HG02642 (cell line): ENCODE measurements around the gene DVL2.
A peak's percentile ranks its signal among the peaks of the same experiment; 100 is the strongest.

Experiments used
- ATAC-seq: cut with Tn5 transposase; IDR thresholded peaks from one replicate; pipeline ENCODE4 v1.9.1; 2021; ENCODE audit warnings: mild to moderate bottlenecking; ENCODE audit not compliant: unreplicated experiment, poor library complexity

DVL2 gene

DNA sequence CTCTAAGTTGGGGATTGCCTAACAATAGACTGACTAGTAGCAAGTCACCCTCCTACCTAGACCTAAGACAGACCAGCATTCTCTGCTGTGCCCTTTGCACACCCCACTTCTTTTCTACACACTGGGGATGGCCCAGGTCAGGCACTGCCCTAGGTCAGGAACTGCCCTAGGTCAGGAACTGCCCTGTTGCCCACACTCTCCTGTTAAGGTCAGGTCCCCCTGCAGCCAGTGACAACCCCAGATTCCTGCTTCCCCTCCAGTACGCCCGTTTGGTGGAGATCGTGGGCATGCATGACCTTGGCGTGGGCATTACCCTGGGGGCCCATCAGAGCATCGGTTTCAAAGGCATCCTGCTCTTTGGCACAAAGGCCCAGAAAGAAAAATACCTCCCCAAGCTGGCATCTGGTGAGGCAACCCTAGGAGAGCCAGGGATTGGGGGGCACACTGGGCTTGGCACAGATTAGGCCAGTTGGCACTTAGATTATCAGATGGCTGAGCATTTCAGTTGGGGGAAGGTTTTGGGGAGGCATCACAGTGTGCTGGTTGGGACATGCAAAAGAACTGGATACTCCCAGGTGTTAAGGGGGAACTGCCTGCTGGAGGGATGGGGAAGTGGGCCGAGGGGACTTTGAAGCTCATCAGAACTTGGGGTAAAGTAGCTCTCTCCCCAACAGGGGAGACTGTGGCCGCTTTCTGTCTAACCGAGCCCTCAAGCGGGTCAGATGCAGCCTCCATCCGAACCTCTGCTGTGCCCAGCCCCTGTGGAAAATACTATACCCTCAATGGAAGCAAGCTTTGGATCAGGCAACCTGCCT lies 12.8 kb downstream of the DVL2 start:
- no peak for ATAC-seq

DNA sequence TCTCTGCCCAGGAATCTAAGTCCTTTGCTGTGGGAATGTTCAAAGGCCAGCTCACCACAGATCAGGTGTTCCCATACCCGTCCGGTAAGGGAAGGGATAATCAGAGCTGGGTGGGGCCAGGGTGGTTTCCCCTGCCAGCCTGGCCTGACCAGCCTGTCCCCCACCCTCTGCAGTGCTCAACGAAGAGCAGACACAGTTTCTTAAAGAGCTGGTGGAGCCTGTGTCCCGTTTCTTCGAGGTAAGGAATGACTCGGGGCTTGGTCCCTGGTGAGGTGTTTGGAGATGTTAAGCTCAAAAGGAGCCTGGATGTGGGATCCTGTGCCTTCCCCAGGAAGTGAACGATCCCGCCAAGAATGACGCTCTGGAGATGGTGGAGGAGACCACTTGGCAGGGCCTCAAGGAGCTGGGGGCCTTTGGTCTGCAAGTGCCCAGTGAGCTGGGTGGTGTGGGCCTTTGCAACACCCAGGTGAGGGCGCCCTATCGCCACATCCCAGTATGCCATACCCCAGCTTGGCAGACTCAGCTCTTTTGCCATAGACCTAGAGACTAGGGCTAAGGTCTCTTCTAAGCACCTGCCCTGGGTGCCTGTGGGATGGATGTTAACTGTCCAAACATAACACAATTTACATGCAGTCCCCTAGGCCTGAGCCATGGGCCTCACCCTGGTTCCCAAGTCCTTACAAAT lies 13.6 kb downstream of the DVL2 start:
- no peak for ATAC-seq

DNA sequence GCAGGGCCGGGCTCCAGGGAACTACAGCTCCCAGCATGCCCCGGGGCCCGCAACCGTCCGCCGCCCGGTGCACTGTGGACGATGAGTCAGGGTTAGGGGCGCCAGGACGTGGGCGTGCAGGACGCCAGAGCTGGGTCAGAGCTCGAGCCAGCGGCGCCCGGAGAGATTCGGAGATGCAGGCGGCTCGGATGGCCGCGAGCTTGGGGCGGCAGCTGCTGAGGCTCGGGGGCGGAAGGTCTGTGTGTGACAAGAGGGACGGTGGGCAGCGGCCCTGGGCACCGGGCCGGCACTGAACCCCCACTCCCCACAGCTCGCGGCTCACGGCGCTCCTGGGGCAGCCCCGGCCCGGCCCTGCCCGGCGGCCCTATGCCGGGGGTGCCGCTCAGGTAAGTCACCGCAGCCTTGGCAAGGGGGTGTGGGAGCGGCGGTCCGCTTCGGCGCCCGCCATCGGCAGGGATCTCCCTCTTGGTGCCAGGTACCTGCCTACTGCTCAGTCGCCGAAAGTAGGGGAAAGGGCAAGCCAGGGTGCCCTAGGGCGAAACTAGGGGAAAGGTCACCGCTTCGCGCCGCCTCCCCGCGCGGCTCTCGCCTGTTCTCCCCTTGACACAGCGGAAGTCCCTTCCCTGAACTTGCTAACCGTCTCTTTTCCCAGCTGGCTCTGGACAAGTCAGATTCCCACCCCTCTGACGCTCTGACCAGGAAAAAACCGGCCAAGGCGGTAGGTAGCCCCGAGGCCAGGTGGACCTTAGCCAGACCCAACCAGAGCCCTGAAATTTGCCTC lies 14.3 kb downstream of the DVL2 start, which contains the start of the genes ACADVL and DLG4:
ACADVL (plus strand) TSS at position 127 of the 781 bp plus-strand sequence; CDS start at position 174, 47 bp downstream.
DLG4 (minus strand) TSS at position 25 of the 781 bp plus-strand sequence.
- ATAC-seq = peak; percentile 74

DNA sequence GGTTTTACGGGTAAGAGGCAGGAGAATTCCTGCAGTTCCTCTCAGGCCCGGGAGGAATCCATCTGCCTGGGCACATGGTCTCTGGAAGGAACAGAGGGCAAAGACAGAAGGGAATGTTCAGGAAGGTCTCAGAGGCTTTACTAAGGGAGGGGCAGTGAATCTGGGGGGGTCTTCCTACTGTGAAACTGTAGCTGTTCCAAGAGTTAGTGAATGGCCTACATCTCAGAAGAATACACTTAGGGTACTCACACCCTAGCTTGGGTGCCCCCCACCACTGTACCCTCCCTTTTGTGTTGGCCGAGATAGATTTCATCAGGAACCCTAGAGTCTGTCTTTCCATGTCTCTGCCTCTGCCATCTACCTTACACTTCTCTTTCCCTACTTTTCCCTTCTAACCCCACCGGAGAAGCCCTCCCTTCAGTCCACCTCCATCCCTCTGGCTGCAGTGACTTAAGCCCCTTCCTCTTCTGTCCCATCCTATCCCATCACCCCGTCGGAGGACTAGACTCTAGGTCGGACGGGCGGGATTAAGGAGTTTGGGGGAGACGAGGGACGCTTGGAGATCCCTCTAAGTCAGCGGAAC lies 15.0 kb downstream of the DVL2 start:
- ATAC-seq = no peak

DNA sequence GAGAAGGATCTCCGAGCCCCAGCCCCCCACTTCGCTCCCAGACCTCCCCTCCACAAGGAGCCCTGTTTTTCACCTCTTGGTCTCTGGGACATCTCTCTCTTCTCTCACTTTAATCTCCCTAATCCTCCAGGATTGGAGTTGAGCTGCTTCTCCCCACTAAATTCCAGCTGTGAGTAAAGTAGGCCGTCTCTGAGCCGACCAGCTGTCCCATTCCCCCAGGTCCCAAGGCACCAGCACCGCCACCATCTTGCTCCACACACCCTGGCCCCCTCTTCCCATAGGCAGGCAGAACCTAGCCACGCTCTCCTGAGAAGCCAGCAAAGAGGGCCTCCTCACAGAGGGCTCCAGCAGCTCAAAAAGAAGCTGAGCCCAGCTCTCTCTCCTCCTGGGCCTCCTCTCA lies 15.6 kb downstream of the DVL2 start:
- ATAC-seq = no peak

DNA sequence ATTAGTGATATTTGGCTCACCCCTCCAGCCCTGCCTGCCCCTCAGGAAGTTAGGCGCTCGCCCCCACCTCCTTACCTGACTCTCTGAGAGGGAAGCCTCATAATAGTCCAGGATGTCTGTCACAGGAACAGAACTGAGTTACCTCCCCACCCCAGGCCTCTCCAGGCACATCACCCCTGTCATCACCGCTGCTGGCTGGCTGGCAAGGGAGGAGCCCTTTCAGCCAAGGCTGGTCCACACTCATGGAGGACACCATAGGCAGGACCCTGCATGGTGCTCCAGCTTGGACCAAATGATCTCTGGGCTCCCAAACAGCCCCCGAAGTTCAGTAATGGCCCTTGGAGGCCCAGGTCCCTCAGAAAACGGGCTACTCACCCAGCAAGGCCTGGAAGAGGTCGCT lies 16.2 kb downstream of the DVL2 start:
- ATAC-seq = no peak

DNA sequence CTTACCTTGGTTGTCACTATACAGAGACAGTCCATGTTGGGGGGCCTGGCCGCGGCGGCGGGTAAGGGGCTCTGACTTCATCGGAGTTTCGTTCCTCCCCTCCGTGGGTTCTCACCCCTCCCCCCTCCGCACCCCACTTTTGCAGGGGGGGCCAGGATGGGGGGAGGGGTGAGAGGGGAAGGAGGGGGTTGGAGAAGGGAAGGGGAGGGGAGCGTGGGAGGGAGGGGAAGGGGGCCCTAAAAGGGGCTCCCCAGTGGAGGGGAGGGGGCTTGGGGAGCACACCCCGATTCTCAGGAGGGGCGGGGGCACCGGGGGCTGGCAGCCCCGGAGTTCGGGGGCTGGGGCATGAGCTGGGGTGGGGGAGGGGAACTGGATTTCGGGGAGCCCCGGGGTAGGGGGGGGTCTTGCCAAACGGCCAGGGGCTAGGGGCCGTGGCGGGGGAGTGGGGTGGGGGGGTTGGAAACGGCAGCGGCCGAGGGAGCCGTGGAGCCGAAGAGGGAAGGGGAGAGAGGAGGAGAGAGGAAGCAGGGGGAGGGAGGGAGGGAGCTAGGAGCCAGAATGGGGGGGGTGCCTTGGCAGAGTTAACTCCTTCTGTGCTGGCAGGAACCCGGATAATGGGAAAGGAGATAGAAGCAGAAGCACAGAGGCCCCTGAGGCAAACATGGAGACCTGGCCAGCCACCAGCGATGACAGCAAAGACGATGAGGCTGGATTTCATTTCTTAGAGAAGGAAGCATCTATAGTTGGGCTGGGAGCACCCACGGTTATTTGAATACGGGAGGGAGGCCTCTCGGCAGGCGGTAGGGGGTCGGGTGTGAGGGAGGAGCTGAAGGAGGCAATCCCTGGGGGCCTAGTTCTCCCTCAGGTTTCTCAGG lies 17.0 kb downstream of the DVL2 start:
- no peak for ATAC-seq

DNA sequence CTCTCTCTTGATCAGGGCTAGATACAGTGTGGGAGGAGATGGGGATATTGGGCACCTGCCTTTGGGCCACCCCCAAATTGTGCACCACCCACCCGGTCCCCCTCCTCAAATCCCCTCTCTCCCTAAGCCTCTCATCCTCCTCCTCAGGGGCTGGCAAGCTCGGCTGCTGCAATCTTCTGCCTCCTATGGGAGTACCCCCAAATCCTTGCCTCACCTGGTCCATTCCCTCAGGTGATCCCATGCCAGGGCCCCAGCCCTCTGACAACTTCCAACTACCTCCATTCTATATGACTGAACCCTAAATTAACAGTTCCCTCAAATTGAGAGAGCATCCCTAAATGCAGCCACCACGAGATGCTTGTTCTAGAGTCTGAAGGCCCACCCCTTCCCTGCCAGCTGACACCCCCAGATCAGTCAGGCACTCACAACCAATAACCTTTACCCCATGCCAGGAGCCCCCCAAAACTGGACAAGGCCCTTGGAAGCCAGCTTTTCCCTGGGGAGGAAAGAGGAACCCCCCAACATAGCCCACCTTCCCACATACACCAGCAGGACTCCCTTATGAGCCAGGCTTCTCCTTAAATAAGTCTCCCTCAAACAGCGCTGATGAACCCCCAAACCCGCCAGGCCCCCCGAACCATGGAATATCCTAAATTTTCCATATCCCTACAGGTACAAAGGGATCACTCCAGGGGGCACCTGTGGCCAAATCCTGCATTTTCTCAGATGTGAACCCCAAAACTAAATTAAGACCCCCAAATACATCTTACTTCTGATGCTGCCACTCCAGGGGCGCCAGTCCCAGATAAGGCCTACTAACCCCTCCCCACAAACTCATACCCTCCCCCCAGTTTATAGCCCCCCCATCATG lies 17.8 kb downstream of the DVL2 start:
- ATAC-seq = no peak

DNA sequence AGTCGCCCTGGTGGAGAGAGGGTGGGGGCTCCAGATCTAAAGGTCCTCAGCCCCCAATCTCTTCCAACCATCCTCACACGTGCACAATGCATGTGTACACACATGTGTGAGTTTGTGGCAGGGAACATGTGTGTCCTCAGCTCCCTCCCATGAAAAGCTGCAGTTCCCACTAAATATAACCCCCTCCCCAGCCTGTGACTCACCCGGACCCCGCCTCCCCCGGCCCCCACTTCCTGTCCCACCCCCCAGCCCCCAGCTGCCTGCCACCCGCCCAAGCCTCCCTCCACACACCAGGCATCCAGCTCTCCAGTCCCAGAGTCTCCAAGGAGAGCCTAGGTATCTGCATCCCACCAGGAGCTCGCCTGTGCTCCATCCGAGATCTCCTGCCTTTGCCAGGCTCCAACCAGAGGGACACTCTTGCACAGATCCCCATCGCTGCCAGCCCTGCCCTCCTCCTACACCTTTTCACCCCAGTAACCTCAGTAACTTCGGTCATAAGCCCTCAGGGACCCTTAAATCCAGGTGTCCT lies 18.6 kb downstream of the DVL2 start:
- ATAC-seq = no peak

DNA sequence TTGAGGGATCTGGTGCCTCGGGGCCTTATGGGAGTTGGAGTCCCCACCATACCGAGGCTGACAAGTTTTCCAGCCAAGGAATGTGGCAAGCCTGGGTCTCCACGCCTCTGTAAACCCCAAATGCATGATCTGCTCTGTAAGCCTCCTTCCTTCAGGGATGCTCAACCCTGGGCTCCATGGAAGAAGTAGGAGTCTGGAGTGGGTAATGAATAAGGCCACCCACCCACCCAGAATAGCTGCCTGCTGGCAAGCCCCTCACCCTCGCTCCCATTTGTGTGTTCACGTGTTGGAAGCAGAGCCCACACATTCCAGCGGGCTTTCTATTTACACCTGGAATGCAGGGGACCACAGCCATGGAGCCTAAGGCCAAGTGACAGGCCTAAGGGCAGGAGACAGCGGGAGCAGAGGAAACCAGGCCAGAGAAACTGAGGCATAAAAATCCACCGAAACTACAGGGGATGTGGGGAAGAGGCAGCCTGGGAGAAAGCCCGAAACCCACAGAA lies 19.1 kb downstream of the DVL2 start:
- ATAC-seq = no peak

DNA sequence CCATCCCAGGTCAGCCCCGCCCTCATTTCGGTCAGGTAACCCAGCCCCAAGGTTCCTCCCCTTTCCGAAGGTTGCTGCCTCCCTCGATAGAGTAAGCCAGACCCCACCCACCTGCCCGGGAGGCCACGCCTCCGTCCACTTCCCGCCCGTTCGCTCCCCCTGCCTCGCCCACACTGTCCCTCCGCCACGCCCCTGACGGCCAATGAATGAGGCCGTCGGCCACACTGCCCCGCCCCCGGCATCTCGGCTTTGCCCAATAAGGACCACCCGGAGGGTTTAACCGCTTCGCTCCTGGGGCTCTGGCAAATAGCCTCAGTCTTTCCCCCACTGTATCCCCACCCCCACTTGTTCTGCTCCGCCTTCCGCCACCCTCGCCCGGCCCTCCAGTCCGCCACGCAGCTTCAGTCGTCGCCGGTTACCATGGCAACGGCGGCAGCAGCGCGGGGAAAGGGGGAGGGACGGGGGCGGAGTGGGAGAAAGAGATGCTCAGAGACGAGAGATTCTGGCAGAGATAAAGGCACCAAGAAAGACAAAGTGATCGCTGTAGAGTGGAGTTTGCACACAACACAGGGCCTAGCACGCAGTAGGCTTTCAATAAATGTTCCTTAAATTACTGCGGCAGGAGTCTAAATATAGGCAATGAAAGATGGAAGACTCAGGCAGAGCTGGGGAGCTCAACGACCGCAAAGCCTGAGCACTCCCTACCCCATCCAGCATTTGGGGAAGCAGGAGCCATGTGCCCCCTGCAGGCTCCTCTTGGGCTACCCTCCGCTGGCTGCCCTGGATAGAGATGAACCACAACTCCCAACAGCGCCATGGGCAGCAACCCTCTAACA lies 19.8 kb downstream of the DVL2 start:
- ATAC-seq = peak; percentile 83

DNA sequence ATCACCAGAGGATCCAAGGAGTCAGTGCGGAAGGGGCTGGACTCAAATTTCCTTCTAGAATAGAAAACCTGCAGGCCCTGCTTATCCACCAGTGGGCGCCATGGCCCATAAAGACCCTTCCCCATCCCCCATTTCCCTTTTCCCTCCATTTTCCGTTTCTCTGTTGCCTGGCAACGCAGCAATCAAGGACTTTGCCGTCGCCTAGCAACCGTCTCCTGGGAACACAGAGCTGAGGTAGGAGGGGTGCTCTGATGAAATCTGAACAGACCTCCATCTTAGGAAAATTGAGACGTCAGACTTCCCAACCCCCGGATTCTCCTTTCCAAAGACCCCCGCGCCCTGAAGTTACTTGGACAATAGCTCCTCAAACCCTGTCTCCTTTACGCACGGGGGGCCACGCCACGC lies 20.4 kb downstream of the DVL2 start:
- peak; percentile 6 for ATAC-seq

DNA sequence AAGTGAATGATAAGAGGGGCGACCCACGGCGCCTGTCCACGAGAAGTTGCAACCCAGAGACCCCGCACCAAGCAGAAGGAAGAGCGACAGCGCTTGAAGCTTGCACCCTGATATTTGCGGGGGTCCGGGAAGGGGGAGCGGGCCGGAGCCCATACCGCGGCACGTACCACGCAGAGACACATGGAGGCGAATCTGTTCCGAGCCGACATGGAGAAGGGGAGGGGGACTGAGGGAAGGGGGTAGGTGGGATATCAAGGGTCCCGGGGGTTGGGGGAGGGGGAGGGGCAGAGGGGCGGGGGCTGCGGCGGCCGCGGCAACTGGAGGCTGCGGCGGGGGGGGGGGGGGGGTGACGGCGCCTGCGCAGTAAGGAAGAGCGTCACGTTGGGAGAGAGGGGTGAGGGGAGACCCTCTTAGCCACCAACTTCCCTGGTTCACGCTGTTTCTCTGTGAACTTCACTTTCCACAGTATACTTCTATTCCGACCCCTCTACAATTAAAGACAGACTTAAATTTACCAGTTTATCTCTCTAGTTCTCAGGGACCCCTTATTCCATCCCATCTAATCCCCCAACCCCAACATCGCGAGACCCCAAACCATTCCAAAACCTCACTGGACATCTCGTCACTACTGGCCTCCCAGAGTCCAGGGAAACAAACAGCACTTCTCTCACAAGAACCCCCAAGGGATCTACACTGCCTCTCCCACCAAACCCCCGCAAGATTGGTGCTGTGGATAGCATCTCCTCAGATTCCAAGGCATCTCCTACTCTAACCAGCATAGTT lies 22.6 kb downstream of the DVL2 start:
- no peak for ATAC-seq

DNA sequence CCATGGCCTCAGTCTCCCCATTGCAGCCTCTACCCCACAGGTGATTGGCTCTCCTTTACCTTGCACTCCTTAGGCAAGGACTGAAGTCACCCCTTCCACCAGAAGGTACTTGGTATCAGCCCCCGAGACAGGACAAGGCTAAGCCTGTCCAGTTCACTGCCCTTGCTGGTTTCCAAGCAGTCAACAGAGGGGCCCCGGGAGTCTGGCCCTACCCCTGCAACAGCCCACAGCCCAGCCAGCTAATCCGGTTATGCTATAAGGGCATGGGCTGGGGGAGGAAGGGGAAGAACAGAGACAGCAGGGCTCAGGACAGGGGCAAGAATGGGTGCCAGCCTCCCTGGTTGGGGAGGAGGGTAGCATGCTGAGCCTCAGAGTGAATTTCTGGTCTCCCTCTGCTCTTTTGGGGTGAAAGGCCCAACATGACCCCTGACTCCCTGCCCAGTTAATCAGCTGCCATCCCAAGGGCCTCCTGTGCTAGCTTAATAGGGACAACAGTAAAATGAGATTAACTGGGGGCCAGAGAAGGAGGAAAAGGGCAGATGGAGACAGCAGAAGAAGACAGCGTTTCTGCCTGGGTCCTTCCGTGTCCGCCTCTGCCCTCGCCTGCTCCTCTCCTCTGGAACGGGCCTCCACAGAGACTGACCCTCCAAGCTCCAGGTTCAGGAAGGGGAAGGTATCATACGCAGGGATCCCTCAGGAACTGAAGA lies 25.4 kb downstream of the DVL2 start:
- no peak for ATAC-seq

DNA sequence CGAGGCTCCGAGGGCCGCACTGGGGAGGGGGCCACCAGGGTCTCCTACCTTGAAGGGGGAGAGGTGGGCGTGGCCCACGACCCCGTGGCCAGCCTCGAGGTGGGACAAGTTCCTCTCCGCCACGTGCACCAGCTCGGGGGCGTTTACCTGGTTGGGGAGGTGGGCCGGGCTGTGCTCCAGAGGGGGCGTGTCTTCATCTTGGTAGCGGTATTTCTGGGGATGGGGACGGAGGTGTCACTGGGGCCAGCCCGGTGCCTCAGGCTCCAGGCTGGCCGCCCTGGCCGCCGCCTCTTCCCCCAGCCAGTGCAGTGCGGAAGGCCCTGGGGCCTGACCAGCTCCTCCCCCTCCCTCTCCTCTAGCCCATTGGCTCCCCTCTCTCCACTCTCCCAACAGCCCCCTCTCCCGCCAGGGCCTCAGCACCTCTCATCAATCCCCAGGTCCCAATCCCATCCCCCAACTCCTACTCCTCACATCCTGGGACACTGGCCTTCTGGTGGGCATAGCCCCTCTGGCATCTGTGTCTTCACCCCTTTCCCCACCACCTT lies 26.2 kb downstream of the DVL2 start:
- no peak for ATAC-seq
